ENCODE data around the gene SLC18A2. TPM values are rescaled to one million over a fixed set of nuclear protein-coding genes. Genes with fewer than 3 reads are reported as not detected.

SLC18A2 gene
- total and polyA plus RNA-seq, 2 donors (not counting 3 experiments of a cell fraction or from before 2014, with no cell fraction given), result not detected

GRCh38 chr10:117277675-117278074 lies 36.8 kb downstream of the SLC18A2 start:
- H3K4me3 ChIP-seq (replicated peaks in 1 of 3; ENCODE audit: insufficient read depth in 1 of 3, low read depth in 1 of 3, low read length in 3 of 3), result no peak overlapping the region
- CTCF ChIA-PET, result interaction anchor here (0.8 to 1.6 kb wide), 4 partner anchors 9 to 61 kb away, joined by 3 to 5 read pairs (median 4); no protein-coding TSS in a partner anchor
- H3K9ac ChIP-seq (replicated peaks; ENCODE audit: extremely low read depth, insufficient read depth, low read length), result no peak overlapping the region
- intact Hi-C loops (cut with micrococcal nuclease), result no loop called here
- no peaks in the 10 kb centered on the region for H3K36me3 ChIP-seq (ENCODE audit: control insufficient read depth in 2 of 2, extremely low read depth in 1 of 2, insufficient read depth in 2 of 2, low read length in 2 of 2)
- dilution Hi-C loops (cut with MboI; ENCODE audit: extremely low pct_ligation_motif_present, low sequenced_read_pairs), result no loop called here
- FAIRE-seq (no peak), DNase-seq (ENCODE audit: low read depth, low spot score) (no peak)
- no peaks in the 10 kb centered on the region for H3K9me3 ChIP-seq (replicated peaks; ENCODE audit: control insufficient read depth, insufficient read depth, low read length)
- no peak overlapping the region for H3K4me2 ChIP-seq (ENCODE audit: insufficient read depth, low read length)
- no peaks in the 10 kb centered on the region for H3K9me1 ChIP-seq (replicated peaks; ENCODE audit: control insufficient read depth, extremely low read depth, insufficient read depth, low read length)
- POLR2A ChIA-PET, result no interaction called here
- BruUV-seq (replicated peaks), result no TSS peak
- TF ChIP-seq POLR2A (IDR thresholded peaks at IDR 0.05; ENCODE audit: low read depth, low read length) (no peak), GATA2 (IDR thresholded peaks at IDR 0.05; ENCODE audit: insufficient read depth, insufficient read length, low read depth, low read length) (no peak), JUN (IDR thresholded peaks at IDR 0.05; ENCODE audit: borderline replicate concordance, insufficient read depth, insufficient read length, low read depth) (no peak), MYC (IDR thresholded peaks at IDR 0.05; ENCODE audit: low read depth, low read length) (no peak), POLR2AphosphoS5 (IDR thresholded peaks at IDR 0.05; ENCODE audit: insufficient read depth, low read depth, low read length) (no peak), MAX (IDR thresholded peaks at IDR 0.05; ENCODE audit: insufficient read depth, insufficient read length) (no peak), CTCF (IDR thresholded peaks at IDR 0.05; ENCODE audit: extremely low read depth in 1 of 2, insufficient read depth in 1 of 2, low read depth in 1 of 2, low read length in 2 of 2) (no peak), EZH2 (IDR thresholded peaks at IDR 0.05; ENCODE audit: borderline replicate concordance, low read depth, low read length, severe bottlenecking) (no peak), FOS (IDR thresholded peaks at IDR 0.05; ENCODE audit: borderline replicate concordance, insufficient read depth, low read length) (no peak)
- H3K79me2 ChIP-seq (ENCODE audit: control insufficient read depth, insufficient read depth, low read length), result no peaks in the 10 kb centered on the region
- H2AFZ ChIP-seq (ENCODE audit: low read depth, low read length), result no peak overlapping the region
- H3K4me1 ChIP-seq (ENCODE audit: control insufficient read depth, extremely low read depth, insufficient read depth, low read length), result no peaks in the 10 kb centered on the region
- H3K27ac ChIP-seq (ENCODE audit: insufficient read depth, low read depth, low read length), result no peak overlapping the region
- H3K27me3 ChIP-seq (ENCODE audit: control insufficient read depth in 2 of 2, insufficient read depth in 2 of 2, low read length in 2 of 2), result no peaks in the 10 kb centered on the region
- H4K20me1 ChIP-seq (replicated peaks; ENCODE audit: control insufficient read depth, extremely low read depth, insufficient read depth, low read length), result no peaks in the 10 kb centered on the region

All from endothelial cell of umbilical vein (primary cell).